Hepatocyte (in vitro differentiated cells): ENCODE data around the gene STXBP4.

Experiments
- EZH2 ChIP-seq: fragments of 200-600 bp; sonication (generic); IDR thresholded peaks from 2 replicates; pipeline ENCODE4 v1.6.1; 2016; ENCODE audit warnings: antibody characterized with exemption, mild to moderate bottlenecking, borderline replicate concordance
- EZH2phosphoT487 ChIP-seq: fragments of 200-600 bp; sonication (generic); IDR thresholded peaks from one replicate; pipeline ENCODE4 v1.6.1; 2018; ENCODE audit warnings: antibody characterized with exemption, mild to moderate bottlenecking, low read depth, moderate library complexity; ENCODE audit not compliant: unreplicated experiment, severe bottlenecking
- TF ChIP-seq, protein P1 (sequence below): fragments of 200-600 bp; sonication (generic); IDR thresholded peaks from 2 replicates; pipeline ENCODE4 v1.5.1; 2016; ENCODE audit warnings: antibody characterized with exemption, mild to moderate bottlenecking; ENCODE audit not compliant: poor library complexity

DNA sequence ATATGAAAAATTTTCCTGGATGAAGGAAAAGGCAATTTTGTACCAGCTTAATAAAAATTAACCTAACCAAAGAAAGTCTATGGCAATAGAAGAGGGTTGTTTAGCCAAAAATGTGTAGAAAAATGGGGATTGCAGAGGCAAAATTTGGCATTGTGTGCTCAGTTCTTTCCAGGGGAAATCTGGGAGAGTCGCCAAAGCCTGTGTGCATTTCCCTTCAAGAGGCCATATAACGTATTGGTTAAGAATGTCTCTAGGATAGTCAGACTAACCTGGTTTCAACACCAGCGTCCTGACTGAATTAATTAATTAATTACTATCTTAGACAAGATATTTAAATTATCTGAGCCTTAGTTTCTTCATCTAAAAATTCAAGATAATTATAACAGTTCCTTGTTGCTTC is 251.4 kb downstream of the STXBP4 start:
- TF ChIP-seq, protein P1, sequence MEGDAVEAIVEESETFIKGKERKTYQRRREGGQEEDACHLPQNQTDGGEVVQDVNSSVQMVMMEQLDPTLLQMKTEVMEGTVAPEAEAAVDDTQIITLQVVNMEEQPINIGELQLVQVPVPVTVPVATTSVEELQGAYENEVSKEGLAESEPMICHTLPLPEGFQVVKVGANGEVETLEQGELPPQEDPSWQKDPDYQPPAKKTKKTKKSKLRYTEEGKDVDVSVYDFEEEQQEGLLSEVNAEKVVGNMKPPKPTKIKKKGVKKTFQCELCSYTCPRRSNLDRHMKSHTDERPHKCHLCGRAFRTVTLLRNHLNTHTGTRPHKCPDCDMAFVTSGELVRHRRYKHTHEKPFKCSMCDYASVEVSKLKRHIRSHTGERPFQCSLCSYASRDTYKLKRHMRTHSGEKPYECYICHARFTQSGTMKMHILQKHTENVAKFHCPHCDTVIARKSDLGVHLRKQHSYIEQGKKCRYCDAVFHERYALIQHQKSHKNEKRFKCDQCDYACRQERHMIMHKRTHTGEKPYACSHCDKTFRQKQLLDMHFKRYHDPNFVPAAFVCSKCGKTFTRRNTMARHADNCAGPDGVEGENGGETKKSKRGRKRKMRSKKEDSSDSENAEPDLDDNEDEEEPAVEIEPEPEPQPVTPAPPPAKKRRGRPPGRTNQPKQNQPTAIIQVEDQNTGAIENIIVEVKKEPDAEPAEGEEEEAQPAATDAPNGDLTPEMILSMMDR: no peak
- TF ChIP-seq EZH2 (no peak), EZH2phosphoT487 (no peak)
